Measurements from ENCODE around the gene MEIS1. TPM values are rescaled to one million over a fixed set of nuclear protein-coding genes. Genes with fewer than 3 reads are reported as not detected.

Gene MEIS1
- total RNA-seq, 1 donor from 2014 or later, result 3.6 TPM

- DNase-seq (ENCODE audit: low read depth), result no peak
- Histone ChIP-seq H3K4me3 (ENCODE audit: low read depth, low read length) (no peak overlapping the region), H3K36me3 (ENCODE audit: control insufficient read depth, insufficient read depth, low read length) (no peaks in the 10 kb centered on the region), H3K27me3 (ENCODE audit: control insufficient read depth, insufficient read depth, low read length) (no peaks in the 10 kb centered on the region)
- no peak for TF ChIP-seq CTCF (IDR thresholded peaks at IDR 0.05; ENCODE audit: insufficient read depth, low read length, poor library complexity, severe bottlenecking)
Observed at GRCh38 chr2:66525606-66526005, 90.7 kb downstream of the MEIS1 start.

GRCh38 chr2:66526180-66526579, 91.3 kb downstream of the MEIS1 start:
- DNase-seq (ENCODE audit: low read depth), result no peak
- TF ChIP-seq CTCF (IDR thresholded peaks at IDR 0.05; ENCODE audit: insufficient read depth, low read length, poor library complexity, severe bottlenecking), result no peak
- no peaks in the 10 kb centered on the region for H3K36me3 ChIP-seq (ENCODE audit: control insufficient read depth, insufficient read depth, low read length)

GRCh38 chr2:66528974-66529724, 94.2 kb downstream of the MEIS1 start:
- H3K36me3 ChIP-seq (ENCODE audit: control insufficient read depth, insufficient read depth, low read length), result no peaks in the 10 kb centered on the region
- H3K27me3 ChIP-seq (ENCODE audit: control insufficient read depth, insufficient read depth, low read length), result no peaks in the 10 kb centered on the region
- DNase-seq (ENCODE audit: low read depth), result no peak
- TF ChIP-seq CTCF (IDR thresholded peaks at IDR 0.05; ENCODE audit: insufficient read depth, low read length, poor library complexity, severe bottlenecking), result no peak
- H3K4me3 ChIP-seq (ENCODE audit: low read depth, low read length), result no peak overlapping the region

More at GRCh38 chr2:66526180-66526579, 91.3 kb downstream of the MEIS1 start:
- Histone ChIP-seq H3K4me3 (ENCODE audit: low read depth, low read length) (no peak overlapping the region), H3K27me3 (ENCODE audit: control insufficient read depth, insufficient read depth, low read length) (no peaks in the 10 kb centered on the region)

GRCh38 chr2:66530651-66531050, 95.7 kb downstream of the MEIS1 start:
- no peak overlapping the region for H3K4me3 ChIP-seq (ENCODE audit: low read depth, low read length)
- H3K36me3 ChIP-seq (ENCODE audit: control insufficient read depth, insufficient read depth, low read length), result no peaks in the 10 kb centered on the region
- TF ChIP-seq CTCF (IDR thresholded peaks at IDR 0.05; ENCODE audit: insufficient read depth, low read length, poor library complexity, severe bottlenecking), result no peak
- DNase-seq (ENCODE audit: low read depth), result no peak
- no peaks in the 10 kb centered on the region for H3K27me3 ChIP-seq (ENCODE audit: control insufficient read depth, insufficient read depth, low read length)

- Histone ChIP-seq H3K4me3 (ENCODE audit: low read depth, low read length) (no peak overlapping the region), H3K36me3 (ENCODE audit: control insufficient read depth, insufficient read depth, low read length) (no peaks in the 10 kb centered on the region), H3K27me3 (ENCODE audit: control insufficient read depth, insufficient read depth, low read length) (no peaks in the 10 kb centered on the region)
- TF ChIP-seq CTCF (IDR thresholded peaks at IDR 0.05; ENCODE audit: insufficient read depth, low read length, poor library complexity, severe bottlenecking), result no peak
- DNase-seq (ENCODE audit: low read depth), result no peak
Observed at GRCh38 chr2:66531155-66531554, 96.2 kb downstream of the MEIS1 start.

- Histone ChIP-seq H3K27me3 (ENCODE audit: control insufficient read depth, insufficient read depth, low read length) (no peaks in the 10 kb centered on the region), H3K4me3 (ENCODE audit: low read depth, low read length) (no peak overlapping the region), H3K36me3 (ENCODE audit: control insufficient read depth, insufficient read depth, low read length) (no peaks in the 10 kb centered on the region)
- no peak for TF ChIP-seq CTCF (IDR thresholded peaks at IDR 0.05; ENCODE audit: insufficient read depth, low read length, poor library complexity, severe bottlenecking)
- DNase-seq (ENCODE audit: low read depth), result no peak
Observed at GRCh38 chr2:66531567-66531966, 96.6 kb downstream of the MEIS1 start.
